ENCODE measurements around the gene ACP3.

ACP3 gene

GRCh38 chr3:132276228-132276906 lies 40.8 kb upstream of the ACP3 start:
- no peaks in the 10 kb centered on the region for H3F3A ChIP-seq (ENCODE audit: insufficient read depth)
- H3K9me2 ChIP-seq (replicated peaks; ENCODE audit: insufficient read depth, low read length): no peaks in the 10 kb centered on the region
- H3K9me3 ChIP-seq (ENCODE audit: insufficient read depth, low read length): no peaks in the 10 kb centered on the region
- H4K20me1 ChIP-seq (ENCODE audit: low read depth, low read length): no peaks in the 10 kb centered on the region
- H3K27me3 ChIP-seq (ENCODE audit: low read length): no peaks in the 10 kb centered on the region
- no peaks in the 10 kb centered on the region for H3K36me3 ChIP-seq (ENCODE audit: low read length)
- H3K79me2 ChIP-seq (ENCODE audit: insufficient read depth, low read length): no peaks in the 10 kb centered on the region
- H3K4me2 ChIP-seq (ENCODE audit: low read depth, low read length, poor library complexity, severe bottlenecking): no peak overlapping the region
- TF ChIP-seq EZH2phosphoT487 (conservative IDR thresholded peaks at IDR 0.05; ENCODE audit: low read length): no peak
- TF ChIP-seq CTCF (IDR thresholded peaks at IDR 0.05; ENCODE audit: insufficient read depth, low read length, poor library complexity, severe bottlenecking): no peak
- no peak overlapping the region for H2AFZ ChIP-seq (ENCODE audit: low read depth, low read length, severe bottlenecking)
- no peak overlapping the region for H3K27ac ChIP-seq (ENCODE audit: low read depth, low read length)
- no peak overlapping the region for H3K4me3 ChIP-seq (ENCODE audit: insufficient read depth, low read length, poor library complexity, severe bottlenecking)
- no peak overlapping the region for H3K9ac ChIP-seq (ENCODE audit: low read length)

DNA sequence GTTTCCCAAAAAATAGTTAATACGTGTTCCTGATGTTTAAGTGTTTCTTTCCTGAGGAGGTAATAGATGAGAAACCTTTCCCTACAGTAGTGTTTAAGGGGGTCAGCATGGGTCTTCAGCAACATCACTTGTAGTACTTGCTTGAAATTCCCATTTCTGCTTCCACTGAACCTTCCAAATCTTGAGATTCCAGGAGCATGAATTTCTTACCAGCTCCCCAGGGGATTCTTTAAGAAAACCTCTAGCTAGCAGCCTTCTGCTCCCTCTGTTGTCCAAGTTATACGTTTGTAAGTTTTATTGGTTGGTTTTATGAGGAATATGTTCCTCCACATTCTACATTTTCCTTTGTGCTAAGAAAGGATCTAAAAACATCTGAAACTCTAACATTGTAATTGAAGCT lies 38.2 kb upstream of the ACP3 start:
- no peaks in the 10 kb centered on the region for H4K20me1 ChIP-seq (ENCODE audit: low read depth, low read length)
- no peaks in the 10 kb centered on the region for H3K27me3 ChIP-seq (ENCODE audit: low read length)
- H3K36me3 ChIP-seq (ENCODE audit: low read length): no peaks in the 10 kb centered on the region
- H3K79me2 ChIP-seq (ENCODE audit: insufficient read depth, low read length): no peaks in the 10 kb centered on the region
- H3K9me3 ChIP-seq (ENCODE audit: insufficient read depth, low read length): no peaks in the 10 kb centered on the region
- no peaks in the 10 kb centered on the region for H3F3A ChIP-seq (ENCODE audit: insufficient read depth)
- no peak overlapping the region for H3K4me2 ChIP-seq (ENCODE audit: low read depth, low read length, poor library complexity, severe bottlenecking)
- no peaks in the 10 kb centered on the region for H3K9me2 ChIP-seq (replicated peaks; ENCODE audit: insufficient read depth, low read length)
- no peak for TF ChIP-seq CTCF (IDR thresholded peaks at IDR 0.05; ENCODE audit: insufficient read depth, low read length, poor library complexity, severe bottlenecking)
- no peak overlapping the region for H3K27ac ChIP-seq (ENCODE audit: low read depth, low read length)
- H3K9ac ChIP-seq (ENCODE audit: low read length): no peak overlapping the region
- H2AFZ ChIP-seq (ENCODE audit: low read depth, low read length, severe bottlenecking): no peak overlapping the region
- no peak overlapping the region for H3K4me3 ChIP-seq (ENCODE audit: insufficient read depth, low read length, poor library complexity, severe bottlenecking)

GRCh38 chr3:132283440-132283839 lies 33.8 kb upstream of the ACP3 start:
- Histone ChIP-seq H3K9me2 (replicated peaks; ENCODE audit: insufficient read depth, low read length) (no peaks in the 10 kb centered on the region), H3K4me3 (ENCODE audit: insufficient read depth, low read length, poor library complexity, severe bottlenecking) (no peak overlapping the region), H4K20me1 (ENCODE audit: low read depth, low read length) (no peaks in the 10 kb centered on the region), H3K27ac (ENCODE audit: low read depth, low read length) (no peak overlapping the region), H3K36me3 (ENCODE audit: low read length) (no peaks in the 10 kb centered on the region), H3K9ac (ENCODE audit: low read length) (no peak overlapping the region), H2AFZ (ENCODE audit: low read depth, low read length, severe bottlenecking) (no peak overlapping the region), H3K27me3 (ENCODE audit: low read length) (no peaks in the 10 kb centered on the region), H3F3A (ENCODE audit: insufficient read depth) (no peaks in the 10 kb centered on the region), H3K9me3 (ENCODE audit: insufficient read depth, low read length) (no peaks in the 10 kb centered on the region), H3K79me2 (ENCODE audit: insufficient read depth, low read length) (no peaks in the 10 kb centered on the region), H3K4me2 (ENCODE audit: low read depth, low read length, poor library complexity, severe bottlenecking) (no peak overlapping the region)
- TF ChIP-seq CTCF (IDR thresholded peaks at IDR 0.05; ENCODE audit: insufficient read depth, low read length, poor library complexity, severe bottlenecking): no peak
- no peak for TF ChIP-seq EZH2phosphoT487 (conservative IDR thresholded peaks at IDR 0.05; ENCODE audit: low read length)

Measured in SU-DHL-6 (cell line).